GM21576 (cell line): ENCODE data around the gene GXYLT1.
"Not testable (repeated sequence)": the region's sequence is repeated elsewhere in the genome, so short reads cannot be mapped to it uniquely, and the experiment has no call there.

ENCODE experiments used
- ATAC-seq: cut with Tn5 transposase; IDR thresholded peaks from one replicate; pipeline ENCODE4 v1.9.1; 2021; ENCODE audit warnings: mild to moderate bottlenecking, moderate library complexity; ENCODE audit not compliant: unreplicated experiment

Gene GXYLT1

DNA sequence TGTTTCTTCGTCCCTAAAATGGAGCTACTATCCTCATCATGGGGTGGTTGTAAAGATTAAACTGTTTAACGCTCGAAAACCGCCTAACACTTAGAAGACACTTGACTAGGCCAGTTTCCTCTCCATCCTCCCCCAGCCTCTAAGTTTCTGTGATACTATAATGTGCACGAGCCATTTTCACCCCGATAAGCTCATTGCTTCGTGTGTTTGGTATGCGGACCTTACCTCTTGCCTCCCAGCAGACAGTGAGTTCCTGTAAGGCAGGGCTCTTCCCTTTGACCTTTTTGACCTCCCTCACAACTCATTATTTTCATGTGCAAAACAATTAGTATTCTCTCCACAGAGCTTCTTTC is 499 bp upstream of the GXYLT1 start:
- peak; percentile 2 for ATAC-seq

- ATAC-seq, result no peak
Observed at GRCh38 chr12:42144158-42144407, 591 bp downstream of the GXYLT1 start.

DNA sequence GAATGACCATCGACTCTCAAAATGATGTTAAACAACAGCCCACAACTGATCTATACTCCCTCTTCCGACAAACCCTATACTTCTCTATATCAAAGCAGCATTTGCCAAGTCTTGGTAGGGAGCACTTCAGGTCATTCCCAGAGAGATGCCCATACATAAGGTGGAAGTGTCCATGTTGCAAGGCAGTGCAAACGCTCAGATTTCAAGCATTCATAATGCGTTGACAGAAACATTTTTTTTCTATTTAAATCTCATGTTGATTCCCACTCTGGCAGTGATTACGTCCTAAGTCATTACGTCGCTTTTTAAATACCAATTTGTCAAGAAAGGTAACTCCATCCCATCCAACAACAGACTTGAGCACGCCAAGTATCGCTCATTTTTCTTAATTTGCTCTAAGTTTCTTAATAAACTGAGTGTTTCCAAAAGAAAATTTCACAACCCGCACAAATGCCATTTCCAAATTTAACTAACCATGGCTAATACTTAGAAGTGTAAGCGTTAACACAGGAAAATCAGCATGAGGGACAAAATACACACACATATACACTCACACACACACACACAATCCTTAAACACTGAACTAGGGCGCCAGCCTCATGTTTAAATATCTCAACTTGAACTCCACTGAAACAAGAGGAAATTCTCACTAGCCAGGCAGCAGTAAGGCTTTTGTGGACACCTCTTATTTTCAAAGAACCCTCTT is 1.1 kb downstream of the GXYLT1 start:
- no peak for ATAC-seq

DNA sequence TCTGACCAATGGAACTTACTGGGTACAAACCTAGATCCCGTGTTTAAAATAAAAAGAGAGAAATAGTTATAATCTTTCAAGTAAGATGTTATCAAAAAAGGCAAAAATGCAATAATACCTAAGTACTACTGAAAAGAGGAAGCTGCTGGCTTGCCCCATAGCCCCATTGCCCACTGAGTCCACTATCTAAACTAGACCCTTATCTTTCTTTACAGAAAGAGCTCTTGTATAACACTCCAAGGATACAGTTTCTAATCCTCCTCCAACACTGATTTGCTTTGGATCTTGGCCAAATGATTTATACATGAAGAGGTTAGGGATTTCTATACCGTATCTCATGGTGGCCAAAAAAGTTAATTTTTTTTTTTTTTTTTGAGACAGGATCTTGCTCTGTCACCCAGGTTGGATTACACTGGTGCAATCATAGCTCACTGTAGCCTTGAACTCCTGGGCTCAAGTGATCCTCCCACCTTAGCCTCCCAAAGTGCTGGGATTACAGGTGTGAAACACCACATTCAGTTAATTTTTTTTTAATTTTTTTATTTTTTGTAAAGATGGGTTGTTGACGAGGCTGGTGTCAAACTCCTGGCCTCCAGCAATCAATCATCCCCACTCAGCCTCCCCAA is 2.6 kb downstream of the GXYLT1 start:
- no peak for ATAC-seq

- no peak for ATAC-seq
Observed at GRCh38 chr12:42140901-42141300, 3.8 kb downstream of the GXYLT1 start.

DNA sequence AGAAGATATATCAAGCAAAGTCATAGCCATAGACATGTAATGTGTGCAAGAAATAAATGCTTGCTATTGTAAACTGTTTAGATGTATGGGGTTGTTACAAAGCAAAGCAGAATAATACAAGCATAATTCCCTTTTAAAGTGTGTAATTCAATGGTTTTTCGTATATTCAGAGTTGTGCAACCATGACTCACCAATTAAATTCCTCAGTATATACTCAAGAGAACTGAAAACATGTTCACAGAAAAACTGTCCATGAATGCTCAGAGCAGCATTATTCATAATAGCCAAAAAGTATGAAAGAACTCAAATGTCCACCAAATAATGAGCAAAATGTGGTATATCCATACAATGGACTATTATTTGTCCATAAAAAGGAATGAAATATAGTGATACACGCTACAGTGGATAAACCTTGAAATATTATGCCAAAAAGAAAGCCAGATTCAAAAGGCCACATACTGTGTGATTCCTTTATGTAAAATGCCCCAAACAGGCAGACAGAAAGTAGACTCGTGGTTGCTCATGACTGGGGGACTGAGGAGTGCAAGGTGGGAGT is 9.3 kb downstream of the GXYLT1 start:
- ATAC-seq, result no peak

DNA sequence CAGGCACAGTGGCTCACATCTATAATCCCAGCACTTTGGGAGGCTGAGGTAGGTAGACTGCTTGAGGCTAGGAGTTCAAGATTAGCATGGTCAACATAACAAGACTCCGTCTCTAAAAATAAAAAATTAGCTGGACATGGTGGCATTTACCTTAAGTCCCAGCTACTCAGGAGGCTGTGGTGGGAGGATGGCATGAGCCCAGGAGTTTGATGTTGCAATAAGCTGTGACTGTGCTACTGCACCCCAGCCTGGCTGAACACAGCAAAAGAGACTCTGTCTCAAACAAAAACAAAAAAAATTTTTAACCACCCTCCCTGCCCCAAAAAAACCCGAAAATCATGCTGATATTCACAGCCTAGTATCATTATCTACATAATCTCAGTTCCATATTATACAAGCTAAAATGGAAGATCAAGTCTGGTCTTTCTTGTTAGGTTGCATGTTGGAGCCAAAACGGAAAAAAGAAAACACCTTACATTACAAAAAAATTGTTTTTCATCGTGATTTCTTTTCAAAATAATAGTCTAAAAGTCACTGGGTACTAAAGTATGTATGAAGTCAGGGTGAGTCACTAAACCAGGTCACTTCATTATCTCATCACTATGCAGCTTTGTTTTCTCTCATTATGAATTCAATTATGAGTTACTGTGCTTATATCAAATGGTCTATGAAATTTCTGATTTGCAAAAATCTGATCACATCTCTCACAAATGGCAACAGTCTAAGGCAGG is 13.8 kb downstream of the GXYLT1 start:
- no peak for ATAC-seq

DNA sequence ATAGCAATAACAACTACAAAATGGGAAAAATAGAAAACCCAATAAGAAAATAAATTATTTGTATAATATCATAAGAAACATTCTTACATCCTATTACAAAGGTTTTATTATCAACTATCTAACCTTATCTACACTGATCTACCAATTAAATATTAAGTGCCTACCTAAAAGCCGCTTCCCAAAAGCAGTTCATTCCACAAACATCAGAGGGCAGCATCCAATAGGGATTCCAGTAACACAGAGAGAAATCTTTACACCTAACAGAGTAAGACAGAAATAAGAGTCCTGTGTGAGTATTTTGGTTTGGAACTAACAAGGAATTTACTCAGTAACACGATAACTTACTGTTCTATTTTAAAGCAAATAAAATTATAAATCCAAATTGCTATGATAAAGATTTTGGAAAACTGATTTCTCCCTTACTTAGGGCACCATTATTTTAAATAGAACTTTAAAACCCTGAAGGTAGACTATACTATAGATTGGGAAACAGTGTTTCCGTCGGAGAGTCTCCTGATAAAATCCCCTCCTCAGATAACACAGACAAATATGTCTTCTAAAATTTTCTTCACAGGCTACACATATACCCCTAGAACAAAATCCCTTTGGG is 15.0 kb downstream of the GXYLT1 start:
- ATAC-seq, result no peak

DNA sequence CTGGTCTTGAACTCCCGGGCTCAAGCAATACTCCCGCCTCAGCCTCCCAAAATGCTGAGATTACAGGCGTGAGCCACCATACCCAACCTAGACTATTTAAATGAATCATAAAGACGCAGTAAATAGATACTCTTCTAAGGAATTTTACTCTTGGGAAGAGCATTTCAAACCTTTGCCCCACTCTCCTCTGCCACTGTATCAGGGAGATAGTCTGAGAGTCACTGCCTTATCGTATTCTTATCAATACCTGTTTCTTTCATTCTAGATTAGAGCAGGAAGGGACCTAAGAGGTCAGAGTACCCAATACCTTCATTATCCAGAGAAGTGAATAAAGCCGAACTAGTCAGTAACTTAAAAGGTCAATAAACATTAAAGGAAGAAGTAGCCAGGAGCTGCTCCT is 15.8 kb downstream of the GXYLT1 start:
- no peak for ATAC-seq

GRCh38 chr12:42128327-42128726 is 16.3 kb downstream of the GXYLT1 start:
- ATAC-seq, result no peak

DNA sequence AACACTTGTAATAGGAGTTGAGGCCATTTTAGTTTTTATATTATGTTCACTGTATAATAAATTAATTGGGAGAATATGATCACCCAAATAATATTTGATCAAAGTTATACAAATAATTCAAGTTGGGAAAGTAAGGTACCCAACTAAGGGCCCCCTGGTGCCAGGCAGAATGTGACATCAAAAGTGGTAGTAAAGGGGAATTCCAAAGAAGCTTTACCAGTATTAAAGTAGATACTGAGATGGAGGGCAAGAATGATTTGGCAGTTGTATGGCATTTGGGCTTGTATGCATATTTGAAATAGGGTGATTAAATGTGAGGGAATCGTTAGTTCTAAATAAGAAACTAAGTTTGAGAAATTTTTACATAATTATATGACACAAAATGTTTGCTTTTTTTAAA is 17.7 kb downstream of the GXYLT1 start:
- no peak for ATAC-seq

- no peak for ATAC-seq
Observed at GRCh38 chr12:42125388-42125767, 19.3 kb downstream of the GXYLT1 start.

- ATAC-seq, result no peak
Observed at GRCh38 chr12:42124764-42125387, 19.8 kb downstream of the GXYLT1 start.

- ATAC-seq, result no peak
Observed at GRCh38 chr12:42119085-42119633, 25.5 kb downstream of the GXYLT1 start.

- no peak for ATAC-seq
Observed at GRCh38 chr12:42118136-42118879, 26.4 kb downstream of the GXYLT1 start.

- ATAC-seq, result no peak
Observed at GRCh38 chr12:42109031-42109430, 35.6 kb downstream of the GXYLT1 start.

DNA sequence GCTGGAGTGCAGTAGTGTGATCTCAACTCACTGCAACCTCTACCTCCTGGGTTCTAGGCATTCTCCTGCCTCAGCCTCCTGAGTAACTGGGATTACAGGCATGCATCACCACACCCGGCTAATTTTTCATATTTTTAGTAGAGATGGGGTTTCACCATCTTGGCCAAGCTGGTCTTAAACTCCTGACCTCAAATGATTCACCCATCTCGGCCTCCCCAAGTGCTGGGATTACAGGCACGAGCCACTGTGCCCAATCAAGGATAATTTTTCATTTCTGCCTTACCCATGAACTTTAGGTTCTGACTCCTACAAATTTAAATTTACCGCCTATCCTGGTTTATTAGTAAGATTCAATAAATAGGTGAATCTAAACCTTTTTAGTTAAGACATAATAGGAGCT is 37.9 kb downstream of the GXYLT1 start:
- ATAC-seq, result not testable (repeated sequence)

GRCh38 chr12:42104784-42105183 is 39.9 kb downstream of the GXYLT1 start:
- no peak for ATAC-seq

DNA sequence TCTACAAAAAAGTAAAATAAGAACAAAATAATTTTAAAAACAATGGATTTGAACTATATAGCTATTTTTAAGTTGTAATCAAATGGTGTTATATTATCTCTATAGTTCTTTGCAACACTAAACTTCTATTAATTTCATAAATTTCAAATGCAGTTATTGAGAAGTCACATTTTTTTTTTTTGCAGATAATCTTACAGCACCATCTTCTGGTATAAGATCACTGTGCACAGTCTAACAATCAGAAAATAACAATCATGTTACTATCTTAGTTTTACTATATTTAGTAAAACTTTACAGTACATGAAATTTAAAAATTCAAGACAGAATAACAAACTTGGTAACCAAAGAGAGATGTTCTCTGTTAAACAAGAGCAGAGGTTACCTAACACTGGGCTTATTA is 40.6 kb downstream of the GXYLT1 start:
- no peak for ATAC-seq

GRCh38 chr12:42103155-42103554 is 41.5 kb downstream of the GXYLT1 start:
- ATAC-seq, result no peak
